Transverse colon (tissue), 4 donors: Measurements from ENCODE around the gene YDJC. TPM values are rescaled to one million over a fixed set of nuclear protein-coding genes. Genes with fewer than 3 reads are reported as not detected.
"Not testable (repeated sequence)": the region's sequence is repeated elsewhere in the genome, so short reads cannot be mapped to it uniquely, and the experiment has no call there.

Experiments used
- DNase-seq: peaks from one replicate; pipeline ENCODE4 v3.0.0-alpha.2; 2019
- H3K27ac ChIP-seq, 4 donors: fragments of 200-600 bp; sonication (generic); 2 replicates each; pipeline ENCODE4 v1.5.1; 2016 to 2018; ENCODE audit warnings: inconsistent platforms in 4 of 4
- H3K27me3 ChIP-seq: fragments of 200-600 bp; sonication (generic); 2 replicates; pipeline ENCODE4 v1.5.1; 2017; ENCODE audit warnings: inconsistent platforms
- H3K36me3 ChIP-seq, 4 donors: fragments of 200-600 bp; sonication (generic); 2 replicates each; pipeline ENCODE4 v1.5.1; 2017 to 2019; ENCODE audit warnings: inconsistent platforms in 4 of 4
- H3K4me1 ChIP-seq, 4 donors: fragments of 200-600 bp; sonication (generic); 2 replicates each; pipeline ENCODE4 v1.5.1; 2017 to 2020; ENCODE audit warnings: inconsistent platforms in 4 of 4
- H3K4me3 ChIP-seq, 4 donors: fragments of 200-600 bp; sonication (generic); 1 replicate in 1 of 4; 2 replicates in 3 of 4; pipeline versions ENCODE4 v1.5.1 to v1.6.1; 2017 to 2019; ENCODE audit warnings: inconsistent platforms in 4 of 4
- H3K9me3 ChIP-seq, 2 donors: fragments of 200-600 bp; sonication (generic); 2 replicates each; pipeline ENCODE4 v1.5.1; 2017 to 2019; ENCODE audit warnings: inconsistent platforms in 2 of 2
- CTCF ChIP-seq, 5 experiments: fragments of 200-600 bp in 3 of 5; fragments of 450-650 bp in 2 of 5; sonication (generic) in 3 of 5; IDR thresholded peaks; 1 replicate in 2 of 5; 2 replicates in 3 of 5; pipeline ENCODE4 v1.5.1; 2016 to 2017; ENCODE audit warnings: antibody characterized with exemption in 5 of 5, inconsistent platforms in 3 of 5, mild to moderate bottlenecking in 2 of 5, moderate library complexity in 1 of 5
- EP300 ChIP-seq: sonication (generic); formaldehyde crosslinking; IDR thresholded peaks from one replicate; pipeline ENCODE4 v1.6.1; 2017; ENCODE audit warnings: antibody characterized with exemption, low read depth
- POLR2A ChIP-seq: fragments of 450-650 bp; IDR thresholded peaks from one replicate; pipeline ENCODE4 v1.6.1; 2016; ENCODE audit warnings: antibody characterized with exemption, mild to moderate bottlenecking, moderate library complexity
- POLR2AphosphoS5 ChIP-seq, 3 donors: sonication (generic); formaldehyde crosslinking; IDR thresholded peaks; one replicate each; pipeline ENCODE4 v1.6.1; 2016; ENCODE audit warnings: antibody characterized with exemption in 3 of 3
- WGBS, 2 donors: methylation state at CpG; one replicate each; pipeline ENCODE4 v1.1.5; 2018; ENCODE audit warnings: low coverage in 1 of 2; 5-methylcytosine and 5-hydroxymethylcytosine counted together
- in situ Hi-C, 4 donors: fragments of 200-750 bp; cut with MboI; loops; one replicate each; pipeline versions ENCODE4 v1.15.0 to v1.15.1; 2017; ENCODE audit warnings: low sequenced_read_pairs in 3 of 4, low pct_ligation_motif_present in 1 of 4, low pct_unique_long_range_greater_than_20kb in 1 of 4
- intact Hi-C: fragments of 100-400 bp; cut with DNase I; formaldehyde crosslinking; loops from one replicate; pipeline ENCODE4 v1.15.1; 2023; ENCODE audit warnings: low total_unique reads
- total RNA-seq, 4 donors: library from RNA; depleted of rRNA; stranded (reverse); fragments of >200 nt; gene quantifications; one replicate each; pipeline ENCODE4 v1.1.0, GENCODE V29; 2016

Gene YDJC
- total RNA-seq, 4 donors from 2014 or later, result 43.3 to 112 (median 69.5) TPM

GRCh38 chr22:21622011-21622918, 7.6 kb downstream of the YDJC start:
- TF ChIP-seq POLR2A, result no peak
- no peak for TF ChIP-seq POLR2AphosphoS5 (IDR thresholded peaks at IDR 0.05)
- no peak for TF ChIP-seq CTCF (IDR thresholded peaks at IDR 0.05)
- no peak for TF ChIP-seq EP300
- no peak overlapping the region for H3K27ac ChIP-seq
- in situ Hi-C loops, result no loop called here
- no peaks in the 10 kb centered on the region for H3K27me3 ChIP-seq
- H3K36me3 ChIP-seq, result peaks cover 0 to 4% (median 1%) of the 10 kb centered on the region in 4 donors
- H3K9me3 ChIP-seq, result no peaks in the 10 kb centered on the region
- intact Hi-C loops, result no loop called here
- no peak overlapping the region for H3K4me3 ChIP-seq
- peaks cover 0 to 26% (median 6%) of the 10 kb centered on the region in 4 donors for H3K4me1 ChIP-seq
- no peak for DNase-seq
- WGBS, 2 donors, result 64 to 67% methylated on average over 8 to 17 of the region's 17 CpGs

- no peak overlapping the region for H3K4me3 ChIP-seq
- H3K9me3 ChIP-seq, result no peaks in the 10 kb centered on the region
- in situ Hi-C loops, result no loop called here
- H3K36me3 ChIP-seq, result peaks cover 0 to 4% (median 1%) of the 10 kb centered on the region in 4 donors
- DNase-seq, result no peak
- 95% methylated on average over 3 of the region's 3 CpGs; no CpG with 5 or more reads in 1 of the 2 donors for WGBS, 2 donors
- intact Hi-C loops, result no loop called here
- no peaks in the 10 kb centered on the region for H3K27me3 ChIP-seq
- H3K27ac ChIP-seq, result no peak overlapping the region
- TF ChIP-seq EP300 (no peak), CTCF (IDR thresholded peaks at IDR 0.05) (no peak), POLR2AphosphoS5 (IDR thresholded peaks at IDR 0.05) (no peak), POLR2A (no peak)
- peaks cover 0 to 28% (median 5%) of the 10 kb centered on the region in 4 donors for H3K4me1 ChIP-seq
These were observed 8.8 kb downstream of the YDJC start for GRCh38 chr22:21621025-21621424.

GRCh38 chr22:21617337-21617736, 12.5 kb downstream of the YDJC start:
- DNase-seq, in situ Hi-C loops, H3K4me3 ChIP-seq, H3K27ac ChIP-seq, H3K9me3 ChIP-seq, H3K27me3 ChIP-seq, intact Hi-C loops: not testable (repeated sequence)
- Histone ChIP-seq H3K4me1 (peaks cover 0 to 18% (median 0%) of the 10 kb centered on the region in 4 donors), H3K36me3 (peaks cover 0 to 11% (median 0%) of the 10 kb centered on the region in 4 donors)
- whole genome bisulfite sequencing, 2 donors, result 85 to 94% methylated on average over 5 to 6 of the region's 6 CpGs

GRCh38 chr22:21615731-21616130, 14.1 kb downstream of the YDJC start:
- H3K27me3 ChIP-seq, result no peaks in the 10 kb centered on the region
- in situ Hi-C loops (no loop called here), intact Hi-C loops (no loop called here)
- 61 to 75% methylated on average over 4 of the region's 4 CpGs for WGBS, 2 donors
- peaks cover 0 to 24% (median 4%) of the 10 kb centered on the region in 4 donors for H3K36me3 ChIP-seq
- H3K9me3 ChIP-seq, result no peaks in the 10 kb centered on the region
- DNase-seq, result no peak
- H3K4me1 ChIP-seq, result peaks cover 0 to 6% (median 0%) of the 10 kb centered on the region in 4 donors
- H3K27ac ChIP-seq, result no peak overlapping the region
- no peak overlapping the region for H3K4me3 ChIP-seq
- TF ChIP-seq POLR2AphosphoS5 (IDR thresholded peaks at IDR 0.05), result no peak
- TF ChIP-seq POLR2A, result no peak
- no peak for TF ChIP-seq CTCF (IDR thresholded peaks at IDR 0.05)
- TF ChIP-seq EP300, result no peak
